LNCaP clone FGC (cell line): ENCODE data around the gene PRIMPOL.
"Not testable (repeated sequence)": the region's sequence is repeated elsewhere in the genome, so short reads cannot be mapped to it uniquely, and the experiment has no call there.

ENCODE experiments used
- DNase-seq: peaks from one replicate; pipeline ENCODE4 v3.0.0-alpha.2; 2011; ENCODE audit warnings: low read depth
- H3K4me3 ChIP-seq: 2 replicates; pipeline ENCODE4 v1.5.1; 2011; ENCODE audit warnings: mild to moderate bottlenecking, low read depth, low read length, control low read depth
- TF ChIP-seq, protein P1 (sequence below): IDR thresholded peaks from 2 replicates; pipeline ENCODE4 v1.5.1; 2012; ENCODE audit warnings: mild to moderate bottlenecking; ENCODE audit not compliant: control insufficient read depth, insufficient read depth; ENCODE audit errors: extremely low read depth

Gene PRIMPOL, protein sequence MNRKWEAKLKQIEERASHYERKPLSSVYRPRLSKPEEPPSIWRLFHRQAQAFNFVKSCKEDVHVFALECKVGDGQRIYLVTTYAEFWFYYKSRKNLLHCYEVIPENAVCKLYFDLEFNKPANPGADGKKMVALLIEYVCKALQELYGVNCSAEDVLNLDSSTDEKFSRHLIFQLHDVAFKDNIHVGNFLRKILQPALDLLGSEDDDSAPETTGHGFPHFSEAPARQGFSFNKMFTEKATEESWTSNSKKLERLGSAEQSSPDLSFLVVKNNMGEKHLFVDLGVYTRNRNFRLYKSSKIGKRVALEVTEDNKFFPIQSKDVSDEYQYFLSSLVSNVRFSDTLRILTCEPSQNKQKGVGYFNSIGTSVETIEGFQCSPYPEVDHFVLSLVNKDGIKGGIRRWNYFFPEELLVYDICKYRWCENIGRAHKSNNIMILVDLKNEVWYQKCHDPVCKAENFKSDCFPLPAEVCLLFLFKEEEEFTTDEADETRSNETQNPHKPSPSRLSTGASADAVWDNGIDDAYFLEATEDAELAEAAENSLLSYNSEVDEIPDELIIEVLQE

DNA sequence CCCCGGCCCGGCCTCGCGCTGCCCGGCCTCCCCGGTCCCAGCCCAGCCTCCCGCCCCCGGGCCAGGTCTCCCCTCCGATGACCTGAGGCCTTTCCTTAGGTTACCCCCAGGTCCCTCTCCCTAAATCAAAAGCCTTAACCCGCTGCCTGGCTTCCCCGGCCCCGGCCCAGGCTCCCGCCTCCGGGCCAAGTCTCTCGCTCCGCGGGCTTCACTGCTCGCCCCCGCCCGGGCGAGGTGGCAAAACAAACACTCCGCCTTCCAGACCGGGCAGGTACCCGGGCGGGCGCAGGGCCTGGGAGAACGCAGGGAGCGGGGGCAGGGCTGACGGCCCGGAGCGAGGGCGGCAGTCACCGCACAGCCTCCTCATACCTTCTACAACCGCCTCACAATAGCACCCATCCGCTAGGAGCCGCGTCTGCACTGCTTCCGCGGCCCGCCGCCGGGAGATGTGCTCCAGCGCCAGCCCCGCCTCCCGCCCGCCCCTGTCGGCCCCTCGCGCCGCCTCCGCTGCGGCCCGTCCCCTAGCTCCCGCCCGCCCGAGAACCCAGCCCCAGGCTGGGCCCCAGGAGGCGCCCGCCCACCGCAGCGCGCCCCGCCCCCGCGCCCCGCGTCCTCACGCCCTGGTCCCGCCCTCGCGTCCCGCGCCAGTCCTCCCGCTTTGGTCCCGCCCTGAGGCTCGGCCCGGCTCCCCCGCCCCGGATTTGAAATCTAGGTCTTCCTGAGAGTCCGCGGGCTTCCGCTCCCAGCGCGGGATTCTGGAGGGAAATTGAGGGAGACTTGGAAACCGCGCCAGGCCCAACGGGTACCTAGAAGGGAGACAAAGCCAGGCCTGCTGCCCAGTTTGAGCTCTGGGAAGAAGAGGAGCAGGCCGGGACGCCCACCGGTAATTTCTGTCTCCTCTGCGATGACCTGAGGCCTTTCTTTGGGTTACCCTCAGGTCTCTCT lies at the start of gene PRIMPOL, which contains the start of gene CASP3:
TSS of gene PRIMPOL (plus strand) at position 713 of the 945 bp plus-strand sequence. CDS start 7,403 bp downstream, outside the sequence.
TSS of gene CASP3 (minus strand) at position 422 of the 945 bp plus-strand sequence. CDS start 10,994 bp downstream, outside the sequence.
- peak within 1 kb of the TSS; percentile 86 for H3K4me3 ChIP-seq
- DNase-seq: peak; percentile 66
- TF ChIP-seq, protein P1, sequence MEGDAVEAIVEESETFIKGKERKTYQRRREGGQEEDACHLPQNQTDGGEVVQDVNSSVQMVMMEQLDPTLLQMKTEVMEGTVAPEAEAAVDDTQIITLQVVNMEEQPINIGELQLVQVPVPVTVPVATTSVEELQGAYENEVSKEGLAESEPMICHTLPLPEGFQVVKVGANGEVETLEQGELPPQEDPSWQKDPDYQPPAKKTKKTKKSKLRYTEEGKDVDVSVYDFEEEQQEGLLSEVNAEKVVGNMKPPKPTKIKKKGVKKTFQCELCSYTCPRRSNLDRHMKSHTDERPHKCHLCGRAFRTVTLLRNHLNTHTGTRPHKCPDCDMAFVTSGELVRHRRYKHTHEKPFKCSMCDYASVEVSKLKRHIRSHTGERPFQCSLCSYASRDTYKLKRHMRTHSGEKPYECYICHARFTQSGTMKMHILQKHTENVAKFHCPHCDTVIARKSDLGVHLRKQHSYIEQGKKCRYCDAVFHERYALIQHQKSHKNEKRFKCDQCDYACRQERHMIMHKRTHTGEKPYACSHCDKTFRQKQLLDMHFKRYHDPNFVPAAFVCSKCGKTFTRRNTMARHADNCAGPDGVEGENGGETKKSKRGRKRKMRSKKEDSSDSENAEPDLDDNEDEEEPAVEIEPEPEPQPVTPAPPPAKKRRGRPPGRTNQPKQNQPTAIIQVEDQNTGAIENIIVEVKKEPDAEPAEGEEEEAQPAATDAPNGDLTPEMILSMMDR: peak; percentile 39

DNA sequence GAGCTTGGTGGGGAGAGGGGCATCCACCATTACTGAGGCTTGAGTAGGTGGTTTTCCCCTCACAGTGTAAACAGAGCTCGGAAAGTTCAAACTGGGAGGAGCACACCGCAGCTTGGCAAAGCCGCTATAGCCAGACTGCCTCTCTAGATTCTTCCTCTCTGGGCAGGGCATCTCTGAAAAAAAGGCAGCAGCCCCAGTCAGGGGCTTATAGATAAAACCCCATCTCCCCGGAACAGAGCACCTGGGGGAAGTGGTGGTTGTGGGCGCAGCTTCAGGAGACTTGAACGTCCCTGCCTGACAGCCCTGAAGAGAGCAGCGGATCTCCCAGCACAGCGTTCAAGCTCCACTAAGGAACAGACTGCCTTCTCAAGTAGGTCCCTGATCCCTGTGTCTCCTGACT lies 48.6 kb upstream of the PRIMPOL start:
- H3K4me3 ChIP-seq, DNase-seq: not testable (repeated sequence)

DNA sequence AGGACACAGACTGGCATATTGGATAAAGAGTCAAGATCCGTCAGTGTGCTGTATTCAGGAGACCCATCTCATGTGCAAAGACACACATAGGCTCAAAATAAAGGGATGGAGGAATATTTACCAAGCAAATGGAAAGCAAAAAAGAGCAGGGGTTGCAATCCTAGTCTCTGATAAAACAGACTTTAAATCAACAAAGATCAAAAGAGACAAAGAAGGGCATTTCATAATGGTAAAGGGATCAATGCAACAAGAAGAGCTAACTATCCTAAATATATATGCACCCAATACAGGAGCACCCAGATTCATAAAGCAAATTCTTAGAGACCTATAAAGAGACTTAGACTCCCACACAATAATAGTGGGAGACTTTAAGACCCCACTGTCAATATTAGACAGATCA lies 46.7 kb upstream of the PRIMPOL start:
- not testable (repeated sequence) for DNase-seq, H3K4me3 ChIP-seq

DNA sequence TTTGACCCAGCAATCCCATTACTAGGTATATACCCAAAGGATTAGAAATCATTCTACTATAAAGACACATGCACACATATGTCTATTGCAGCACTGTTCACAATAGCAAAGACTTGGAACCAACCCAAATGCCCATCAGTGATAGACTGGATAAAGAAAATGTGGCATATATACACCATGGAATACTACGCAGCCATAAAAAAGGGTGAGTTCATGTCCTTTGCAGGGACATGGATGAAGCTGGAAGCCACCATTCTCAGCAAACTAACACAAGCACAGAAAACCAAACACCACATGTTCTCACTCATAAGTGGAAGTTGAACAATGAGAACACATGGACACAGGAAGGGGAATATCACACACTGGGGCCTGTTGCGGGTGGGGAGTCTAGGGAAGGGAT lies 42.1 kb upstream of the PRIMPOL start:
- DNase-seq, H3K4me3 ChIP-seq: not testable (repeated sequence)

DNA sequence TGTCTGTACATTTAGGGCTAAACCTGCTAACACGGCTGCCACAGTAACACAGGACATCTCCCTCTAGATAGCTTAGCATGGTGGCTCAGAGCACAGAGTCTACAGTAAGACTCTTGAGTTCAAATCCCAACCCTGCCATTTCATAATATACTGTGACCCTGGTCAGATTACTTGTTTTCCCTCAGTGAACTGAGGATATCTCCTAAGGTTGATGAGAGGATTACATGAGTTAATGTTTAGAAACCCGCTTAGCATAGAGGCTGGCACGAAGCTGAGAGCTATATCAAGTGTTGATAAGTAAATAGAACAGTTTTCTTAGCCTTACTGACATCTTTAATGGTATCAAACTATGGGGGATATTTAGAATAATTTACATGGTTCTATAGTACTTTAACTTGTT lies 37.5 kb upstream of the PRIMPOL start:
- TF ChIP-seq, protein P1: no peak
- no peak overlapping the region for H3K4me3 ChIP-seq
- DNase-seq: no peak

DNA sequence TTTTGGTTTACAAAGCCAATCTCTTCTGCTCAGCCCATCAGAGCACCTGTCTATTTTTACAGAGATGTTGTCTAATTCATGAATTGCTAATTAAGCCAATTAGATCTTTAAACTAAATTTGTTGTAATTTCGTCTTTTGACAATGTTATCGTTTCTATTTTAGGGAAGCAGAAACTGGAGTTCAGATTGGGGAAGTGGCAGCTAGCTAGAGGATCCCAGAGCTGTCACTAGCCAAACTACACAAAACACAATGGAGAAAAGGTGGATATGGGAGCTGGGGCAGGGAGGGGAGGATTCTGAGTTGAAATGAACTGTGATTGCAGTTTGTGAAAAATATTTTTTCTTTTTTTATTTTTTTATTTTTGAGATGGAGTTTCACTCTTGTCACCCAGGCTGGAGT lies 36.1 kb upstream of the PRIMPOL start:
- TF ChIP-seq, protein P1: no peak
- DNase-seq: no peak
- H3K4me3 ChIP-seq: no peak overlapping the region

DNA sequence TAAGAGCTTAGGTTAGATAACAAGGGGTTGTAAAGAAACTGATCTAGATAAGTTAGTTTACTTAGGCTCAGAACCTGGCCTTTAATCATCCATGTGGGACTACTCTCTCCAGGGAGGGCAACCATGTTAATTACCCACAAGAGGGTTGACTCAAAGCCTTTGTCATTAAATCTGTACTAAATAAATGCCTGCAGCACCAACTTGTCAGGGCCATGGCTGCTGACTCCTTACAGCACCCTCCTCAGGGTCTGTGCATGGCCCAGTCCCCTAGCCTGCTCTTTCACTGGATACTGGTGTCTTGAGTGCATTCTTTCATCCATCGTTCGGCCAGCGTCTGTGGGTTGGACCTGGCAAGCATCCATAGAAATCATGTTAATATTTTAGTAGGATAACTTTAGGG lies 35.0 kb upstream of the PRIMPOL start:
- DNase-seq: no peak
- TF ChIP-seq, protein P1: no peak
- H3K4me3 ChIP-seq: no peak overlapping the region

DNA sequence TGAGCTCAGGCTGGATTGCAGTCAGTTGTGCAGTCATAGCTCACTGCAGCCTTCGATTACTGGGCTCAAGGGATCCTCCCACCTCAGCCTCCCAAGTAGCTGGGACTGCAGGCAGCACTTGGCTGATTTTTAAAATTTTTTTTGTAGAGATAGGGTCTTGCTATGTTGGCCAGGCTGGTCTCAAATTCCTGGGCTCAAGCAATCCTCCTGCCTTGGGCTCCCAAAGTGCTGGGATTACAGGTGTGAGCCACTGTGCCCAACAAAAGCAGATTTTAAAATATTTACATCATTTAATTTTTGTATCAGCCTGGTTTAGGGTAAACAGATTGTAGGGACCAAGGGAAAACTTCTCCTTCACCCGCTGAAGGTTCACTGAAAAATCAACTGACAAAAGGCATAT lies 33.4 kb upstream of the PRIMPOL start:
- not testable (repeated sequence) for H3K4me3 ChIP-seq, DNase-seq
